ENCODE results near the gene WDFY3. TPM values are rescaled to one million over a fixed set of nuclear protein-coding genes. Genes with fewer than 3 reads are reported as not detected.
A peak's percentile ranks its signal among the peaks of the same experiment; 100 is the strongest.

Gene WDFY3
- total and polyA plus RNA-seq, 2 of the 13 experiments (the other 11 are each of a cell fraction or from before 2014, with no cell fraction given): 16.7 to 24.5 TPM

GRCh38 chr4:84966382-84967242, at the start of gene WDFY3 (continued):
- TF ChIP-seq ZBTB40 (IDR thresholded peaks at IDR 0.05) (no peak), ZBTB40 (CRISPR knock-in tag; IDR thresholded peaks at IDR 0.05) (no peak), ZNF441 (CRISPR knock-in tag; IDR thresholded peaks at IDR 0.05; ENCODE audit: borderline replicate concordance) (no peak), ZKSCAN1 (IDR thresholded peaks at IDR 0.05; ENCODE audit: low read length) (no peak), ZBTB7B (CRISPR knock-in tag; IDR thresholded peaks at IDR 0.05) (peak; percentile 20; the same call in 1 of the 2 replicates), ARNT2 (CRISPR knock-in tag; IDR thresholded peaks at IDR 0.05; ENCODE audit: low read depth) (no peak), GFI1 (CRISPR knock-in tag; IDR thresholded peaks at IDR 0.05; ENCODE audit: borderline replicate concordance) (no peak), ARHGAP35 (CRISPR knock-in tag; IDR thresholded peaks at IDR 0.05; ENCODE audit: borderline replicate concordance) (no peak), ZNF883 (CRISPR knock-in tag; IDR thresholded peaks at IDR 0.05; ENCODE audit: not compliant biosample characterization) (no peak), ZSCAN22 (CRISPR knock-in tag; IDR thresholded peaks at IDR 0.05) (no peak), ZNF317 (CRISPR knock-in tag; IDR thresholded peaks at IDR 0.05) (no peak), ZNF296 (CRISPR knock-in tag; conservative IDR thresholded peaks at IDR 0.05) (no peak), SALL1 (CRISPR knock-in tag; IDR thresholded peaks at IDR 0.05) (peak; percentile 54; the same call in 1 of the 2 replicates), MXD4 (CRISPR knock-in tag; IDR thresholded peaks at IDR 0.05) (peak; percentile 54; the same call in 1 of the 2 replicates), ZNF773 (CRISPR knock-in tag; IDR thresholded peaks at IDR 0.05; ENCODE audit: borderline replicate concordance) (no peak), ZNF280D (CRISPR knock-in tag; IDR thresholded peaks at IDR 0.05) (peak; percentile 50; the same call in 1 of the 2 replicates), HMG20A (CRISPR knock-in tag; IDR thresholded peaks at IDR 0.05; ENCODE audit: borderline replicate concordance) (0 out of 2 replicates have a peak, but pooled peaks have one; percentile 10)
